ENCODE measurements around the gene TAC3.

The TAC3 gene

DNA sequence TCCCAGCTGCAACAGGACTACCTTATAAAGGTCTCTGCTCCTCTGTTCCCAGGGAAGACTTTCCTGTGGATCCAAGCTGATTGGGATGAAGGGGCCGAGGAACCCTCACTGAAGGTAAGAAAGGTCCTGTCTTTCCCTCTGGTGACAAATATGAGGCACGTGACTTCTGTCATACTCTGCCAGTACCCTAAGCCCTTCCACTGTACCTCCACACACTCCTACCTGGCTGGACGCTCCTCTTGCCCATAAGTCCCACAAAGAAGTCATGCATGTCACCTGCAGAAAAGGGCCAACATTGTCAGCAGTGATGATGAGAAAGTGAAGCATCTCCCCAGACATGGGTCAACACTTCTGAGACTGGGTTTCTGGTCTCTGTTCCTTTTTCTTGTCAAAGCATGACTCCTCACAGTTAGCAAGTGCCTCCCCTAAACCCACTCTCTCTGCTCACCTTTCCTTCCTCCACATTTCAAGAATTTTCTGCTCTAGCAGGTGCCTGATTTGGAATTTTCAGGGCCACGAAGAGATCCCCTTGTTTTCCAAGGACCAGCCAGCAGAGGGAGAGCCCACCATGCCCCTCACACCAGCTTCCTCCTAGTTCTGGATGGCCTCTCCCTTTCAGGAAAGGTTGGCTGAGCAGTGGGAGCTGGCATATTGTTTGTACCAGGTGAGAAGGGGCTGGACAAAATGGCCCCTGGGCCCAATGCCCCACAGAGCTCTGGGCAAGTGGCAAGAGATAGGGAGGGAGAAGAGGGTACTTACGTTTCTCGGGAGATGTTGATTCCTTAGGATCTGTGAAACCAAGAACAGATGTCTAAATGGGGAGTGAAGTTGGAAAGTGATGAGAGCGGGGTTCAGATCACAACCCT, 3.5 kb downstream of the TAC3 start:
- no peak overlapping the region for H2AFZ ChIP-seq (ENCODE audit: low read length)
- no peaks in the 10 kb centered on the region for H3K27me3 ChIP-seq (ENCODE audit: insufficient read depth, low read length, poor library complexity, severe bottlenecking)
- H3K9me2 ChIP-seq (replicated peaks; ENCODE audit: low read depth, low read length) = no peaks in the 10 kb centered on the region
- no peaks in the 10 kb centered on the region for H3F3A ChIP-seq (ENCODE audit: low read depth)
- H4K20me1 ChIP-seq (ENCODE audit: insufficient read depth, low read length, poor library complexity, severe bottlenecking) = no peaks in the 10 kb centered on the region
- no peak overlapping the region for H3K4me3 ChIP-seq (ENCODE audit: low read length, poor library complexity, severe bottlenecking)
- no peak overlapping the region for H3K4me2 ChIP-seq (ENCODE audit: low read depth, low read length, poor library complexity, severe bottlenecking)
- no peak overlapping the region for H3K9ac ChIP-seq (ENCODE audit: low read depth, low read length, poor library complexity, severe bottlenecking)
- TF ChIP-seq EZH2phosphoT487 (IDR thresholded peaks at IDR 0.05; ENCODE audit: borderline replicate concordance) = no peak
- TF ChIP-seq, protein P1, sequence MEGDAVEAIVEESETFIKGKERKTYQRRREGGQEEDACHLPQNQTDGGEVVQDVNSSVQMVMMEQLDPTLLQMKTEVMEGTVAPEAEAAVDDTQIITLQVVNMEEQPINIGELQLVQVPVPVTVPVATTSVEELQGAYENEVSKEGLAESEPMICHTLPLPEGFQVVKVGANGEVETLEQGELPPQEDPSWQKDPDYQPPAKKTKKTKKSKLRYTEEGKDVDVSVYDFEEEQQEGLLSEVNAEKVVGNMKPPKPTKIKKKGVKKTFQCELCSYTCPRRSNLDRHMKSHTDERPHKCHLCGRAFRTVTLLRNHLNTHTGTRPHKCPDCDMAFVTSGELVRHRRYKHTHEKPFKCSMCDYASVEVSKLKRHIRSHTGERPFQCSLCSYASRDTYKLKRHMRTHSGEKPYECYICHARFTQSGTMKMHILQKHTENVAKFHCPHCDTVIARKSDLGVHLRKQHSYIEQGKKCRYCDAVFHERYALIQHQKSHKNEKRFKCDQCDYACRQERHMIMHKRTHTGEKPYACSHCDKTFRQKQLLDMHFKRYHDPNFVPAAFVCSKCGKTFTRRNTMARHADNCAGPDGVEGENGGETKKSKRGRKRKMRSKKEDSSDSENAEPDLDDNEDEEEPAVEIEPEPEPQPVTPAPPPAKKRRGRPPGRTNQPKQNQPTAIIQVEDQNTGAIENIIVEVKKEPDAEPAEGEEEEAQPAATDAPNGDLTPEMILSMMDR (conservative IDR thresholded peaks at IDR 0.05; ENCODE audit: low read length) = peak; percentile 35
- no peaks in the 10 kb centered on the region for H3K36me3 ChIP-seq (ENCODE audit: insufficient read depth, low read length)
- H3K4me1 ChIP-seq (ENCODE audit: insufficient read depth, low read length, poor library complexity, severe bottlenecking) = peaks cover 3% of the 10 kb centered on the region
- no peaks in the 10 kb centered on the region for H3K9me3 ChIP-seq (ENCODE audit: insufficient read depth, low read depth, low read length)
- H3K79me2 ChIP-seq (ENCODE audit: insufficient read depth, low read length) = no peaks in the 10 kb centered on the region

DNA sequence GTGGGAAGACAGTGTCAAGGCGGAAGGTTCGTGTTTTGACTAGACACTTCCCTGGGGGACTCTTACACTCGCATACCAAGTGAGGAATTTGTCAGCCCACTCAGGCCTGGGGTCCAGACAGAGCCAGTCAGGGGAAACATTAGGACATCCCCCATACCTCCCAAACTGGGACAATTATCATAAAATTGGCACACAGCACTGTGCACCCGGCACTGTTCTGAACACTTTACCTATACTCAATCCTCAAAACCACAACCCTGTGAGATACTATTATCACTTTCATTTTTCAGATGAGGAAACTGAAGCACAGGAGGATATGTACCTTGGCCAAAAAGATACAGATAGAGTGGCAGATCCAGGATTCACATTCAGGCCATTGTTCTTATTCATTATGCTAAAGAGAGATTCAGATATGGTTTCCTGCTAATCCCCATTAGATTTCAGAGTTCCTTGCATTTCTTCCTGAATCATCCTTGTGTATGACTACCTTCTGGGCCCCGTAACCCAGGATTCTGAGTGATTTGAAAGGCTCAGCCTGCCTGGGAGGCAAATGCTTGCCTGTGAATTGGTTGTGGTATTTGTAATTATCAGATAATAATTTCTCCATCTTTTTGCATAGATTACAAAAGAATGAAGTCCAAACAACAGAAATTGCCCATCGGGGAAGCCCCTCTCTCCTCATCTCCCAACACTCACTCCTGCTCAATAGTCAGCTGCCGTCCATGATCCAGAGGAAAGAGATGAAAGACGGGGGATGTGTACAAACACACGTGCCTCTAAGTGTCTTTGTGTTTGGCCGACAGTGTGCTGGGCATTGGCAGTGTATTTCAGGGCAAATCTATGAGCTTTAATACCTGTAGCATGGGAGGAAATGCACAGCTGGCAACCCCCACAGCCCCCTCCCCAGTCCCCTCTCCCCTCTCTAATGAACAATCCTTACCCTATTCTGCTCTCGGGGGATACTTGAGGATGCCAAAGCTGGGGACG, 4.6 kb downstream of the TAC3 start:
- no peaks in the 10 kb centered on the region for H3K9me3 ChIP-seq (ENCODE audit: insufficient read depth, low read depth, low read length)
- no peak overlapping the region for H2AFZ ChIP-seq (ENCODE audit: low read length)
- H3K27me3 ChIP-seq (ENCODE audit: insufficient read depth, low read length, poor library complexity, severe bottlenecking) = no peaks in the 10 kb centered on the region
- no peaks in the 10 kb centered on the region for H4K20me1 ChIP-seq (ENCODE audit: insufficient read depth, low read length, poor library complexity, severe bottlenecking)
- TF ChIP-seq EZH2phosphoT487 (IDR thresholded peaks at IDR 0.05; ENCODE audit: borderline replicate concordance) = no peak
- TF ChIP-seq, protein P1 (conservative IDR thresholded peaks at IDR 0.05; ENCODE audit: low read length) = no peak
- no peak overlapping the region for H3K9ac ChIP-seq (ENCODE audit: low read depth, low read length, poor library complexity, severe bottlenecking)
- H3K4me3 ChIP-seq (ENCODE audit: low read length, poor library complexity, severe bottlenecking) = no peak overlapping the region
- H3K4me2 ChIP-seq (ENCODE audit: low read depth, low read length, poor library complexity, severe bottlenecking) = no peak overlapping the region
- no peaks in the 10 kb centered on the region for H3K79me2 ChIP-seq (ENCODE audit: insufficient read depth, low read length)
- no peaks in the 10 kb centered on the region for H3K9me2 ChIP-seq (replicated peaks; ENCODE audit: low read depth, low read length)
- peaks cover 6% of the 10 kb centered on the region for H3K4me1 ChIP-seq (ENCODE audit: insufficient read depth, low read length, poor library complexity, severe bottlenecking)
- no peaks in the 10 kb centered on the region for H3K36me3 ChIP-seq (ENCODE audit: insufficient read depth, low read length)
- H3F3A ChIP-seq (ENCODE audit: low read depth) = no peaks in the 10 kb centered on the region

DNA sequence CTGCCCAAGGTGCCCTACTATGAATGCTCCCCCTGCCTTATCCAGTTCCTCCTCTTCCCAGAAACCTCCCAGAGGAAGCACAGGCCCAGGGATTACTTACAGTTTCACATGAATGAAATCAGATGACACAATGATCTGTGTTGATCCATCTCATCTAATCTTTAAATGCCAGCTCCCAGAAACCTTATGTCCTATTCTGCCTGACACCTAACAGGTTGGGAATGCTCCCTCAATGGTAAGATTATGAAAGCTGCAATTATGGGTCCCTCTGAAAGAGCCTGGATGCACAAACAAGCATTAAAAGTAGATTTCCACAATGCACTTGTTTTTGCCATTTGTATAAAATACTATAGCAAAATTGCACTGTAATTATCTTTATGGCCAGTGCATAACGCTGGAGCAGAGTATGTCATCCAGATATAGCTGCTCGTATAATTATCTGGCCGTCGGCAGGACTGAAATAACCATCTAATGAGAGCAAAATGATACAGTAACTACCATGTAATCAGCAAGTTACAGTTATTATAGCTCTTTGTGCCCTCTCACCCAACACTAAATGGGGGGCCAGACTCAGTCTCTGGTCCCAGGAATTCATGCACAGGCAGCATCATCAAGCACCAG, 5.6 kb downstream of the TAC3 start:
- H3K4me1 ChIP-seq (ENCODE audit: insufficient read depth, low read length, poor library complexity, severe bottlenecking) = peaks cover 6% of the 10 kb centered on the region
- H3K36me3 ChIP-seq (ENCODE audit: insufficient read depth, low read length) = no peaks in the 10 kb centered on the region
- H3K4me3 ChIP-seq (ENCODE audit: low read length, poor library complexity, severe bottlenecking) = no peak overlapping the region
- no peaks in the 10 kb centered on the region for H3K9me3 ChIP-seq (ENCODE audit: insufficient read depth, low read depth, low read length)
- no peak for TF ChIP-seq EZH2phosphoT487 (IDR thresholded peaks at IDR 0.05; ENCODE audit: borderline replicate concordance)
- TF ChIP-seq, protein P1 (conservative IDR thresholded peaks at IDR 0.05; ENCODE audit: low read length) = no peak
- H2AFZ ChIP-seq (ENCODE audit: low read length) = no peak overlapping the region
- no peak overlapping the region for H3K4me2 ChIP-seq (ENCODE audit: low read depth, low read length, poor library complexity, severe bottlenecking)
- no peaks in the 10 kb centered on the region for H3K9me2 ChIP-seq (replicated peaks; ENCODE audit: low read depth, low read length)
- no peaks in the 10 kb centered on the region for H3K27me3 ChIP-seq (ENCODE audit: insufficient read depth, low read length, poor library complexity, severe bottlenecking)
- no peaks in the 10 kb centered on the region for H3F3A ChIP-seq (ENCODE audit: low read depth)
- no peak overlapping the region for H3K9ac ChIP-seq (ENCODE audit: low read depth, low read length, poor library complexity, severe bottlenecking)
- H3K79me2 ChIP-seq (ENCODE audit: insufficient read depth, low read length) = peaks cover 5% of the 10 kb centered on the region
- H4K20me1 ChIP-seq (ENCODE audit: insufficient read depth, low read length, poor library complexity, severe bottlenecking) = peaks cover under 1% of the 10 kb centered on the region

All from Loucy (cell line).